ENCODE data around the gene ELP4. TPM values are rescaled to one million over a fixed set of nuclear protein-coding genes. Genes with fewer than 3 reads are reported as not detected.

The ELP4 gene
- total RNA-seq, 1 donor from 2014 or later, result 25.6 TPM

DNA sequence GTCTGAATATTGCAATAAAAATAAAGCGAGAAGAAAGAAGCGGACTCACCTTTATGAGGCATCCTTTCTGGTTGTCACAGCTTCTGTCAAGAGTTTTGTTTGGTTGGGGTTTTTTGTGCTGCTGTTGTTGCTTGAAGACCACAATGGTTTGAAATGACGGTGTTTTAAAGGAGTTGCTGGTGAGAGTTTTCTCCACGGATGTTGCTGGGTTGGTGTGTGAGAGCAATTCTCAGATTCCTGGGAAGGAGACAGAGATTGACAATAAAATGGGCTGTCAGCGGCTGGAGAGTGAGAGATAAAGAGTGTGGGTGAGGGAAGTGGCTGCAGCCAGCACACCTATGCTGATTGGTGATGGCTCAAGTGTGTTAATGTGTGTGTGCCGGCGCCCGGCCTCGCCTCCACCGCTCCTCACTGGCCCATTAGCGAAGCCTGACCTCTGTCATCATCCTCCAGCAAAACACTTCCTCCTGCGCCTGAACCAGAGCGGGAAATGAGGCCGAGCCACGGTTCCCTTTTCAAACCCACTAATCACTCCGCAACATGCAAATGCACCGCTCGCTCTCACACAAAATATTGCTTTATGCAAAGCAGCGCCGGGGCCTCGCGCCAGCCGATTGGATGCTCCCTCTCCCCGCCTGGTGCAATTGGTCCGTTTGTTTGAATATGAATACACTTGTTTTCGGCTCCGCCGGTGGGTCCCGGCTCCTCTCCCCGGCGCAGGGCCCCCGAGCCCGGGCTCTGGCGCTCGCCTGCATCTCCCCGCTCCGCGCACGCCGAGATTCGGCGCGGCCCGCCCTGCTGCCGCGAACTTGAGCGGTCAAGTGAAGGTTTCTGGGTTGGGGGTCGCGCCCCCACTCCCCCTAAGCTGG is 301.4 kb downstream of the ELP4 start, which contains the start of gene PAX6:
Gene PAX6 (minus strand): TSS at position 544 of the 869 bp plus-strand sequence. CDS start 4,911 bp downstream, outside the sequence.
- no peak within 1 kb of the TSS for H3K27ac ChIP-seq (ENCODE audit: low read depth, low read length)
- H3K4me1 ChIP-seq (ENCODE audit: control insufficient read depth in 3 of 3, insufficient read depth in 3 of 3, low read length in 3 of 3), result peaks cover 52 to 63% (median 60%) of the 10 kb centered on the region in 3 donors
- H3K9me3 ChIP-seq (ENCODE audit: control insufficient read depth in 3 of 3, low read length in 3 of 3), result no peaks in the 10 kb centered on the region
- peak within 1 kb of the TSS; percentile 1 to 67 (median 60) for H3K4me3 ChIP-seq (ENCODE audit: low read length in 3 of 3)
- H3K36me3 ChIP-seq (ENCODE audit: control insufficient read depth in 3 of 3, insufficient read depth in 3 of 3, low read length in 3 of 3), result no peaks in the 10 kb centered on the region
- peaks cover 95 to 99% (median 97%) of the 10 kb centered on the region in 3 donors for H3K27me3 ChIP-seq (ENCODE audit: control insufficient read depth in 3 of 3, insufficient read depth in 3 of 3, low read length in 3 of 3)
- H3K9ac ChIP-seq (ENCODE audit: low read depth in 1 of 3, low read length in 3 of 3), result peak within 1 kb of the TSS in 2 of 3 donors; percentile 38 to 54

DNA sequence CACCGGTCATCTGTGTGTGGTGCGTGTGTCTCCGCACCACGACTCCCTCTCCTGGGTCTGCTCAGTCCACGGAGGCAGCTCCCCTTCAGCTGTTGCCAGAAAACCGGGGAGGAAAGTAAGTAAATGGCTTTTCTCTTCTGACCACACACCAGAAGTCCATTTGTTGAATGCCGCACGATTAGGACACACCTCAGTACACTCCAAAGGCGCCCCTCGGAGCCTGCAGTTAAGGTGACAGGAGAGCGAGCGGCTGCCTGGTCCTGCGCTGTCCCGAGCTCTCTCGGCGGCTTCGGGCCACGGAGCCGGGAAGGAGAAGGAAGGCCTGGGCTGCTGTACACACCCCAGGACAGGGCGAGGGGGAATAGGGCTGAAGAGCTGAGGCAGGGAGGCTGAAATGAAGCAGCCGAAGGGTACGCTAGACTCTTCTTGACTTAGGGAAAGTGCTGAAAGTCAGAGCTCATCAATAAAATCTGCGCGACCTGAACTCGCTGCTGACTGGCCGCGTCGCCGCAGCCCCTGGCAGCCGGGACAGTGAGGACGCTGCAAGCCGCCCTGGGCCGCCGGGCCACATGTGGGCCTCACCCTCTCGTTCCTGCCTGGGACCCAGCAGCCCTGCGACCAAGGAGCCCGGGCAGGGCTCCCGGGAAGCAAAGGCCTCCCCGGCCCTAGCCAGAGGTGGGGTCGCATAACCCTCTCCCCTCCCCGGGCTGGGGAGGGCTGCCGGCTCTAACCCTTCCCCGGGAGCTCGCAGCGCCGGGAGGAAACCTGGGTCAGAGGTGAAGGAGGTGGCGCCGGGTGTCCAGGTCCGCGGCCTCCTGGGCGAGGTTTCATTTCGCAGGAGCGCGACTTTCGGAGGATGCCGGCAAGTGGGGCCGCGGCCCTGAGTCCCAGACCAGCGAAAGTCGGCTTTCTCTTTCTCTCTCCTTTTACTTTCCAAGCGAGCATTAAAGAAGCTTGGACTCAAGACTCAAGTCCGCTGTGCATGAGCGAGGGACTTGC is 303.1 kb downstream of the ELP4 start:
- peaks cover 67 to 77% (median 73%) of the 10 kb centered on the region in 3 donors for H3K4me1 ChIP-seq (ENCODE audit: control insufficient read depth in 3 of 3, insufficient read depth in 3 of 3, low read length in 3 of 3)
- H3K4me3 ChIP-seq (ENCODE audit: low read length in 3 of 3), result peak overlapping the region; percentile 59 to 65 (median 60)
- H3K36me3 ChIP-seq (ENCODE audit: control insufficient read depth in 3 of 3, insufficient read depth in 3 of 3, low read length in 3 of 3), result no peaks in the 10 kb centered on the region
- peaks cover 92 to 99% (median 97%) of the 10 kb centered on the region in 3 donors for H3K27me3 ChIP-seq (ENCODE audit: control insufficient read depth in 3 of 3, insufficient read depth in 3 of 3, low read length in 3 of 3)
- no peaks in the 10 kb centered on the region for H3K9me3 ChIP-seq (ENCODE audit: control insufficient read depth in 3 of 3, low read length in 3 of 3)
- peak overlapping the region in 2 of 3 donors; percentile 45 to 65 for H3K9ac ChIP-seq (ENCODE audit: low read depth in 1 of 3, low read length in 3 of 3)
- no peak overlapping the region for H3K27ac ChIP-seq (ENCODE audit: low read depth, low read length)

DNA sequence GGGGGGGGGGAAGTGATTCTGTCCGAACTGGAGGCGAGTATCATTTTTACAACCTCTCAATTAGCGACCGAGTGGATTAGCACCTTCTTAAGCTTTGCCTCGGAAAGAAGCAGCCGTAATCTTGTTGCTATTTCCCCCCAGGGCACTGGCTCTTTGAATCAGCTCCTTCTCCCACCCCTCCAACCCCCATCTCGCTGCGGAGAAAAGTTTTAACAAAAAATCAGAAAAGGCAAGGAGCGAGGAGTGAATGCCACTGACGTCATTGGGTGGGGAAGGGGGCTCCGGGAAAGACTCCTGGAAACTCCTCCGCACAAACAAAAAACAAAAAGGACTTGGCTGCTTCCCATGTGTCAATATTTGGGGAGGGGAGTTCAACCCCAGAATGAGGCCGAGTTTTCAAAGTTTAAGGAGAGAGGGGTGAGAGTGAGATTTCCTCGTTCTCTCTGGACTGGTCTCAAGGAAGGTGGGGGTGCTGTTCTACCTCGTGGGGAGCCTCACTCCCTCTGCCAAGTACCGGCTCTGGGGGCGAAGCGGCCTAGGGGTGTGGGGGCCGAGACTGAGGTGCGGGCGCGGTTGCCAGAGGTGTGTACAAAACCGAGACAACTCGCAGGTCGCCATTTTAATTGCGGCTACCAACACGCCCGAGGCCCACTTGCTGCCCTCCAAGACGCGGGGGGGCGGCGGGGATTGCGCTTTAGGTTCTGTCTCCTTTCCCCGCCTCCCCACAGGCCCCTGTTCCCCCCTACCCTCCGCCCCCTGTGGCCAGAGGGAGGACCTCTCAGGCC is 304.0 kb downstream of the ELP4 start:
- peak overlapping the region in 2 of 3 donors; percentile 49 to 65 for H3K4me3 ChIP-seq (ENCODE audit: low read length in 3 of 3)
- no peaks in the 10 kb centered on the region for H3K36me3 ChIP-seq (ENCODE audit: control insufficient read depth in 3 of 3, insufficient read depth in 3 of 3, low read length in 3 of 3)
- peaks cover 72 to 82% (median 78%) of the 10 kb centered on the region in 3 donors for H3K4me1 ChIP-seq (ENCODE audit: control insufficient read depth in 3 of 3, insufficient read depth in 3 of 3, low read length in 3 of 3)
- no peak overlapping the region for H3K9ac ChIP-seq (ENCODE audit: low read depth in 1 of 3, low read length in 3 of 3)
- H3K27me3 ChIP-seq (ENCODE audit: control insufficient read depth in 3 of 3, insufficient read depth in 3 of 3, low read length in 3 of 3), result peaks cover 92 to 99% (median 97%) of the 10 kb centered on the region in 3 donors
- H3K9me3 ChIP-seq (ENCODE audit: control insufficient read depth in 3 of 3, low read length in 3 of 3), result no peaks in the 10 kb centered on the region
- no peak overlapping the region for H3K27ac ChIP-seq (ENCODE audit: low read depth, low read length)

DNA sequence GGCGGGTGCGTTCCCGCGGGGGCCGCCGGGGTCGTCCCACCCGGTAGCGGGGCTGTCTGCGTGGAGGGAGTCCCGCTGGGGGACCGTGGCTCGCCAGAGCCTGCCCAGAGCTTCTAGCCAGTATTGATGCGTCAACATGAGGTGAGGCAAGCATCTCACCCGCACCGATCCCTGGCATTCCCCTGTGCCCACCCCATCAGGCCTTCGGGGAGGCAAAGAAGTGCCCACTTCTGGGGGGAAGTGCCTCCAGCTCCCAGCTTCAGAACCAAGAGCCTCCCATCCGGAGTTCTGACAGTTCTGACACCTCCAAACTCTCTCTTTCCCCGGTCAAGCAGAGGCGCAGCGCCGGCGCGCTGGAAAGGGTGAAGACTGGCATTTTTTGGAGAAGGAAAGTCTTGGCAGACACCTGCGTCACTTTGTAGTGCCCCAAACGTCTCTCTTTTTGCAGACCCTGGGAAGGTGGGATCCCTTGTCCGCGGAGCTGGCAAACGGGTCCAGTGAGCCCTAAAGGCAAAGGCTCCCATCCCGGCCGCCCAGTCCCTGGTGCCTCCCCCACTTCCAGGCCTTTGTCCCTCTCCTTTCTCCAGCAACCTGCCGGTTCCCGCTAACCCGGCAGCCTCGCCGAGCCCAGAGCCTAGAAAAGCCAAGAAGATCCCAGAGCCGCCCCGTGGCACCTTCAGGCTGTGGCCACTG is 304.8 kb downstream of the ELP4 start:
- peaks cover 91 to 98% (median 96%) of the 10 kb centered on the region in 3 donors for H3K27me3 ChIP-seq (ENCODE audit: control insufficient read depth in 3 of 3, insufficient read depth in 3 of 3, low read length in 3 of 3)
- peaks cover 72 to 79% (median 76%) of the 10 kb centered on the region in 3 donors for H3K4me1 ChIP-seq (ENCODE audit: control insufficient read depth in 3 of 3, insufficient read depth in 3 of 3, low read length in 3 of 3)
- H3K36me3 ChIP-seq (ENCODE audit: control insufficient read depth in 3 of 3, insufficient read depth in 3 of 3, low read length in 3 of 3), result no peaks in the 10 kb centered on the region
- no peak overlapping the region for H3K27ac ChIP-seq (ENCODE audit: low read depth, low read length)
- no peak overlapping the region for H3K9ac ChIP-seq (ENCODE audit: low read depth in 1 of 3, low read length in 3 of 3)
- no peaks in the 10 kb centered on the region for H3K9me3 ChIP-seq (ENCODE audit: control insufficient read depth in 3 of 3, low read length in 3 of 3)
- peak overlapping the region in 2 of 3 donors; percentile 49 to 52 for H3K4me3 ChIP-seq (ENCODE audit: low read length in 3 of 3)

DNA sequence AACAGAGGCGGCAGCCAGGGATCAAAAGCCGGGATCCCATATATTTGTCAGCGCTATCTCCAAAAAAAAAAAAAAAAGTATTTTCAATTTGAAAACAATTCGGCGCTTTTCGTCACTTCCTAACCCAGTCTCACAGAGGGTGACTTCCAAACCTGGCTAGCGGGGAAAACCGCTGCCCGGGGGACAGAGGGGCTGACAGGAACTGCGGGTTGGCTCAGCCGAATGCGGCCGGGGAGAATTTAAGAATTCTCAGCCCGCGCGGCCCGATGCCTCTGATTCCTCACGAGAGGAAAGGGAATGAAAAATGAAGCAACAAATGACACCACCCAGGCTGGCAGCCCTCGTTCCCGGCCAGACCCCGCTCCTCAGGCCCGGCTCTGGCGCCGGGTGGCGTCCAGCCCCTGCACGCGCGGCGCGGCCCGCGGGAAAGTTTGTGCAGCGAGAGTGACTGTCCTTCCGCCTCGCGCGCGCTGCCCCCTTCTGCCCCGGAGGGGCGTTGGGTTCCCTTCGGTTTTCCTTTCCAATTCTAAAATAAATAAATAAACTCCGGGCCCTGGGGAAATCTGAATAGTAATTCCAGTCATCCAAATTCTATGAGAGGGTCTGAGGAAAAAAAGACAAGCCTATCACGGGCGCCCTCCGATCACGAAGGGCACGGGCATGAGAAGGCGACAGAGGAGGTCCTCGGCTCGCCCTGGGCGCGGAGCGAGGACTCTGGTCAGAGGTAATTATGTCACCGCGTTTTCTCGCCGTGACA is 306.3 kb downstream of the ELP4 start:
- no peaks in the 10 kb centered on the region for H3K36me3 ChIP-seq (ENCODE audit: control insufficient read depth in 3 of 3, insufficient read depth in 3 of 3, low read length in 3 of 3)
- peaks cover 90 to 98% (median 96%) of the 10 kb centered on the region in 3 donors for H3K27me3 ChIP-seq (ENCODE audit: control insufficient read depth in 3 of 3, insufficient read depth in 3 of 3, low read length in 3 of 3)
- peak overlapping the region in 1 of 3 donors; percentile 50 for H3K9ac ChIP-seq (ENCODE audit: low read depth in 1 of 3, low read length in 3 of 3)
- H3K9me3 ChIP-seq (ENCODE audit: control insufficient read depth in 3 of 3, low read length in 3 of 3), result no peaks in the 10 kb centered on the region
- no peak overlapping the region for H3K27ac ChIP-seq (ENCODE audit: low read depth, low read length)
- H3K4me3 ChIP-seq (ENCODE audit: low read length in 3 of 3), result peak overlapping the region in 2 of 3 donors; percentile 41 to 62
- H3K4me1 ChIP-seq (ENCODE audit: control insufficient read depth in 3 of 3, insufficient read depth in 3 of 3, low read length in 3 of 3), result peaks cover 61 to 67% (median 64%) of the 10 kb centered on the region in 3 donors

DNA sequence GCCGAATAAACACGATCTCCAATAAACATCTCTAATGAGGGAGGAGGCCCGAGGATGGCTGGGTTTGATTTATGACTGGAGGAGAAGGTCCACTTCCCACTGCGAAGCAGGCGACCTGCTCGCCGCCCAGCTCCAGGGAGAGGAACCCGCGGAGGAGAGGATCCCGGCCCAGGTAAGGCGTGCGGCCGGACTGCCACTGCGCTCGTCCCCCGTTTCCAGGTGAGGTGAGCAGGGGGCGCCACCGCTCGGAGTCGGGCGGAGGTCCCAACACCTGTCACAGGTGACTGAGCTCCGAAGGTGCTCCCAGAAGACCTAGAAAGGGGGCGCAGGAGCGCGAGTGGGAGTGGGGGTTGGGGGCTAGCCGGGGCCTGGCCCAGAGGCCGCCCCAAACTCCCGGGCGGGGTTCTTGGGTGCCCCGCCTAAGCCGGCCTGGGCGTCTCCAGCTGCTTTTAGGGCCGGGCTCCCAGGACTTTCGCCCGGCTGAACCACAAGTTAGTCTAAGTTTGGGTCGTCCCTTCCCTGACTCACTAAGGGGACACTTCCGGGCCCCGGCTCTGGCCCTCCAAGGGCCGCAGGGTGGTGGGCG is 307.0 kb downstream of the ELP4 start:
- Histone ChIP-seq H3K36me3 (ENCODE audit: control insufficient read depth in 3 of 3, insufficient read depth in 3 of 3, low read length in 3 of 3) (no peaks in the 10 kb centered on the region), H3K9me3 (ENCODE audit: control insufficient read depth in 3 of 3, low read length in 3 of 3) (no peaks in the 10 kb centered on the region), H3K4me1 (ENCODE audit: control insufficient read depth in 3 of 3, insufficient read depth in 3 of 3, low read length in 3 of 3) (peaks cover 55 to 60% (median 58%) of the 10 kb centered on the region in 3 donors), H3K27me3 (ENCODE audit: control insufficient read depth in 3 of 3, insufficient read depth in 3 of 3, low read length in 3 of 3) (peaks cover 91 to 97% (median 92%) of the 10 kb centered on the region in 3 donors), H3K27ac (ENCODE audit: low read depth, low read length) (no peak overlapping the region), H3K4me3 (ENCODE audit: low read length in 3 of 3) (peak overlapping the region in 2 of 3 donors; percentile 41 to 62), H3K9ac (ENCODE audit: low read depth in 1 of 3, low read length in 3 of 3) (no peak overlapping the region)

DNA sequence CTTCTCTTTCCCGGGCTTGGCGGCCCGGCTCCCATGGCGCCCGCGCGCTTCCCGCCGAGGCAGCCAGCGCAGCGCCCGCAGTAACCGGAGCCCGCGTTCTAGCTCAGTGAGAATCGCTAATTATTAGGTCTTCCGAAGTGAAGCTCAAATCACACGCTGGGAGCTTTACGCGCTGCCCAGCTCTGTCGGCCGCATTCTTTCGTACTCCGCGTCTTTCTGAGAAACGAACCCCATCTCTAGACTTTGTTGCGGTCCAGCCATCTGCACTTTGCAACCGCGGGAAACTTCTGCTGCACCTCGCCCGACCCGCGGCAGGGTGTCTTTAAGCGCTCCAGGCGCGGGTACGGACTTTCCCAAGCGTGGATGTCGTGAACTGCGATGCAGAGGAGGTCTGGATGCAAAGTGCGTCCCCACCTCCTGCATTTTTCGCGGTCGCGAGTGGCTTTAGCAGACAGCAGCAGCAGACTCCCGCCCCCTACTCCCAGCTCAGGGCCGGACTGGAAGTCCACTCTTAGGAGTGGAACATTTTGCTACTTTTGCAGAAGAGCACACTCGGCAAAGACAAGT is 307.6 kb downstream of the ELP4 start:
- no peak overlapping the region for H3K9ac ChIP-seq (ENCODE audit: low read depth in 1 of 3, low read length in 3 of 3)

More for the DNA sequence above, 307.6 kb downstream of the ELP4 start:
- Histone ChIP-seq H3K27me3 (ENCODE audit: control insufficient read depth in 3 of 3, insufficient read depth in 3 of 3, low read length in 3 of 3) (peaks cover 91 to 97% (median 93%) of the 10 kb centered on the region in 3 donors), H3K9me3 (ENCODE audit: control insufficient read depth in 3 of 3, low read length in 3 of 3) (no peaks in the 10 kb centered on the region), H3K36me3 (ENCODE audit: control insufficient read depth in 3 of 3, insufficient read depth in 3 of 3, low read length in 3 of 3) (no peaks in the 10 kb centered on the region), H3K4me3 (ENCODE audit: low read length in 3 of 3) (peak overlapping the region; percentile 48 to 62 (median 54)), H3K4me1 (ENCODE audit: control insufficient read depth in 3 of 3, insufficient read depth in 3 of 3, low read length in 3 of 3) (peaks cover 52 to 56% (median 54%) of the 10 kb centered on the region in 3 donors), H3K27ac (ENCODE audit: low read depth, low read length) (no peak overlapping the region)
